A673 (cell line): ENCODE measurements around the gene CRABP1.

Experiments used
- CTCF ChIP-seq: fragments of 300-800, 200-600 bp; sonication (generic); conservative IDR thresholded peaks from 2 replicates; pipeline ENCODE4 v1.5.1; 2017; ENCODE audit warnings: low read depth, mild to moderate bottlenecking, antibody characterized with exemption, low read length, moderate library complexity, mixed read lengths
- EZH2 ChIP-seq: fragments of 200-600 bp; sonication (generic); IDR thresholded peaks from 2 replicates; pipeline ENCODE4 v1.6.1; 2017; ENCODE audit warnings: borderline replicate concordance, low read depth, mild to moderate bottlenecking, mixed read lengths, antibody characterized with exemption, low read length; ENCODE audit not compliant: poor library complexity, severe bottlenecking

GRCh38 chr15:78390826-78391225, 50.7 kb downstream of the CRABP1 start:
- TF ChIP-seq CTCF (no peak), EZH2 (no peak)
